HG03378 (cell line): ENCODE measurements around the gene SH3BP4.

Experiments
- ATAC-seq: cut with Tn5 transposase; IDR thresholded peaks from one replicate; pipeline ENCODE4 v1.9.1; 2021; ENCODE audit warnings: mild to moderate bottlenecking, moderate library complexity; ENCODE audit not compliant: unreplicated experiment

SH3BP4 gene

GRCh38 chr2:235037604-235038166 lies 85.9 kb downstream of the SH3BP4 start:
- no peak for ATAC-seq

DNA sequence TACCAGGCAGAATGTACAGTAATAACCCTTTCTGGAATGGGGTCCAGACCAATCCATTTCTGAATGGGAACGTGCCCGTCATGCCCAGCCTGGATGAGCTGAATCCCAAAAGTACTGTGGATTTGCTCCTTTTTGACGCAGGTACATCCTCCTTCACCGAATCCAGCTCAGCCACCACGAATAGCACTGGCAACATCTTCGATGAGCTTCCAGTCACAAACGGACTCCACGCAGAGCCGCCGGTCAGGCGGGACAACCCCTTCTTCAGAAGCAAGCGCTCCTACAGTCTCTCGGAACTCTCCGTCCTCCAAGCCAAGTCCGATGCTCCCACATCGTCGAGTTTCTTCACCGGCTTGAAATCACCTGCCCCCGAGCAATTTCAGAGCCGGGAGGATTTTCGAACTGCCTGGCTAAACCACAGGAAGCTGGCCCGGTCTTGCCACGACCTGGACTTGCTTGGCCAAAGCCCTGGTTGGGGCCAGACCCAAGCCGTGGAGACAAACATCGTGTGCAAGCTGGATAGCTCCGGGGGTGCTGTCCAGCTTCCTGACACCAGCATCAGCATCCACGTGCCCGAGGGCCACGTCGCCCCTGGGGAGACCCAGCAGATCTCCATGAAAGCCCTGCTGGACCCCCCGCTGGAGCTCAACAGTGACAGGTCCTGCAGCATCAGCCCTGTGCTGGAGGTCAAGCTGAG lies 89.6 kb downstream of the SH3BP4 start:
- ATAC-seq = no peak

GRCh38 chr2:235041918-235042575 lies 90.2 kb downstream of the SH3BP4 start:
- no peak for ATAC-seq

- no peak for ATAC-seq
These were observed 91.0 kb downstream of the SH3BP4 start for GRCh38 chr2:235042576-235043515.

DNA sequence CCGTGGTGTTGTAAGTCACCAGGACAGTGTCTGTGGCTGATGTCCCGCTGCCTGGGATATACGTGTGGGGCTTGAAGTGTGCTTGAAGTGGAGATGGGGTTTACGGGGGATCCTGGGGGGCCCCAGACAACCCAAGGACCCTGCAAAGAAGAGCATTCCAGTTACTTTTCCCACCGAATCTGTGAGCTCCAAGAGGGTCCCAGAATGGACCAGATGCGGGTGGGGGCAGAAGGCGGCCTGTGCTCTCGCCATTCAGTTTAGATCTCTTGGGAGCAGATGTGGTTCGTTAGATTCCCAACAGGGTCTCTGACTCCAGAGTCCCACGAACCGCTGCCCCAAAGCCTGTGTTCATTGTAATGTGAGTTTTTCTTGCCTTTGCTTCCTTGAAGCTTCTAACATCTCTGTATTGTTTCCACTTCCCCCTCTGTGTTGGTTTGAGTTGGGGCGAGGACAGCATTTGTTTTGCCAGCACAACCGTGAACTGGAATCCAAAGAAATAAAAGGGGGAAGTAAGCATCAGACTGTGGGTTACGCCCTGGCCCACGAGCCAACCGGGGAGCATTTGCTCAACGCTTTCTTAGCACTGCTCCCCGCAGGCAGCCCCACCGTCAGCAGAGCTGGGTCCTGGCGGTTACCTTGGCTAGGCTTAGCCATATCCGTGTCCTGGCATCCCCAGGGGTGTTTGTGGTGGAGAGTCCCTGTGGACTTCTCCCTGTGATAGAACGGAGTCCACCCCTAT lies 92.1 kb downstream of the SH3BP4 start:
- ATAC-seq = no peak

GRCh38 chr2:235044501-235045271 lies 92.9 kb downstream of the SH3BP4 start:
- ATAC-seq = no peak

- peak; percentile 49 for ATAC-seq
These were observed 93.6 kb downstream of the SH3BP4 start for GRCh38 chr2:235045336-235045972.

DNA sequence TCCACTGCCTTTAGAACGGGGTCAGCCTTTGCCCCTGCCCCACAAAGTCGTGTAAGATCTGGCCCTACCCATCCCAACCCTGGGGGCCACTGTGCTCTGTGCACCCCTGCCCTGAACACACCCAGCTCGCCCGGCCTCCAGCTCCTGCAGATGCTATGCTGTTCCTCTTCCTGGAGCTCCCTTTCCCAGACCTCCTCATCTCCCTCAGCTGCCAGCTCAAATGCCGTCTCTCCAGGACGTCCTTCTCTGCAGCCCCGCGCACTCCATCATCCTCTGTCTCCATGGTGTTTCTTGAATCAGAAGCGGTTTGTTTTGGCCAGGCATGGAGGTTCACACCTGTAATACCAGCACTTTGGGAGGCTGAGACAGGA lies 94.1 kb downstream of the SH3BP4 start:
- no peak for ATAC-seq

- no peak for ATAC-seq
These were observed 94.8 kb downstream of the SH3BP4 start for GRCh38 chr2:235046589-235046988.

- ATAC-seq = no peak
These were observed 95.6 kb downstream of the SH3BP4 start for GRCh38 chr2:235047171-235048160.

GRCh38 chr2:235048549-235048948 lies 96.7 kb downstream of the SH3BP4 start:
- ATAC-seq = no peak

DNA sequence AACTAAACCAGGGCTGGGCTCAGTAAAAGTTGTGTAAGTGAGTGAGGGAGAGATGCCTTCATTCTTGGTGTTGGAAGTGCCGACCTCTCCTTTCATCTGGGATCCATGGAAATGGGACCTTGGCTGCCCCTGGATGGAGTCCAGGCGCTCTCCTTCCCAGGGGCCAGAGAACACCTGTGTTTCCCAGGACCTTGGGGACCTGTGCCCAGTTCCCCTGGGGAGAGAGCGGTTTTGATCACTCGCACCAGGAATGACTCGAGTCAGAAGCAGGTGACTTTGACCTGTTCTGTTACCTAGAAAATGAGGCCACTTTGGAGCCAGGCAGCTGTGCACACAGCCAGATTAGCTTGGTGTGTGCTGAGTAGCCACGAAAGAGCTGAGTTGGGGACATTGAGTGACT lies 97.3 kb downstream of the SH3BP4 start:
- no peak for ATAC-seq

DNA sequence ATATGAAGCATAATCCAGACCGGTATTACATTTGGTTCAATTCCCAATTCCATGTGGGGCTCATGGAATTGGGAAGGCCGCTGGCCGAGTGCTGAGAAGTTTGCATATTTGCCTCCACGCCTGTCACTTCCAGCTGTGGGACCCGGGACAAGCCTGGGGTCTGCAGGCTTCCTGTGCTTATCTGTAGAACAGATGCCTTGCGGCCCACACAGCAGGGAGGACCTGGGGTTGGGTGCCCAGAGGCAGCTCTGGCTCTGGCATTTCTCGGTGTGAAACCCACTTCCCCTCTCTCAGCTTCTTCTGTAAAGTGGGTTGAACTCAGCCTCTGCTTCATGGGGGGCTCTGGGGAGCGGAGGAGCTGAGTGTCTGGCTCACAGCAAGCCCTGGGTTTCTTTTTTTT lies 97.9 kb downstream of the SH3BP4 start:
- no peak for ATAC-seq

DNA sequence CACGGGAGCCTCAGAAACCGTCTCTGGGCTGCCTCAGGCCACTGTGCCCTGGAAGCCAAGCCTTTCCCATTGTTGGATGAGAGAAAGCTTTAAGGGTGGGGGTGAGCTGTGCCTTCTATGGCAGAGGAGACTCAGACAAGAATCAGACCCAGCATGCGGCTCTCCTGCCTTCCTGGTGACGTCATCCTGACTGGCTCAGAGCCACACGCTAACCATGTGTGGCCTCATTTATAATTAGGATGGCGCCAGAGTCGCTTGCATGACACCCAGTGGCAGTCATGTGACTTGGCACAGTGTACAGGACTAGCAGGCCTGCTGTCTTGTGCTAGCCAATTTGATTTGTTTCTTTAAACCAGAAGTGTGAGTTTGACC lies 99.1 kb downstream of the SH3BP4 start:
- ATAC-seq = no peak

DNA sequence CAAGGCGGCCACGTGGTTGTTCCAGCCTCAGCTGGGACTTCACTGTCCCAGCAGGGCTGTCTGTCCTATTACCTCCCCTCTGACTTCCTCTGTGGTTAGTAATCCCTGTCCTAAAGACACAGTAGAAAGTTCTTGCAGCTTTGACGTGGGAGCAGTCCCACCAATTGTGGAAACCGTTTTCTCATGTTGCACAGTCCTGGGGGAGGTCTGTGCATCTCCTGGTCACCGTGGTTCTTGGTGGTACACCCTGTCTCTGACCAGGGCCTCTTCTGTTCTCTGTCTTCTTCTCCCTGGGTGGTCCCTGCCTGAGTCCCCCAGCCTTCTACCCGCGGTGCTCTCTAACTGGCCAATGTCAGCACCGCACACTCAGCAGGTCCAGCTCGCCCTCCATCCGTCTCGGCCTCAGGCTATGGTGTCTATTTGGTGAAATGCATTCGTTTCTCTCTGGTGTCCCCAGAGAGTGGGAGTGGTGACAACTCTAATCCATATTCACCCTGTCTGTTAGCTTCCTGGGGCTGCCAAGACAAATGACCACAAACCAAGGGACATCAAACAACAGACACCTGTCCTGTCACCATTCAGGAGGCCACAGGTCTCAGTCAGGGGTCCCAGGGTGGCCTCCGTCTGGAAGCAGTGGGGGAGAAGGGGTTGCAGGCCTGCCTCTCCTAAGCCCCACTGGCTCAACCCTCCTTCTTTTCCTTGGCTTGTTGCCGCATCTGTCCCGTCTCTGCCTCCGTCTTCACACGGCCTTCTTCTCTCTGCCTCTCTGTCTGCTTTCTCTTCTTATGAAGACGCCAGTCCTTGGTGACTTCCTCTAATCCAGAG lies 99.8 kb downstream of the SH3BP4 start:
- ATAC-seq = no peak

DNA sequence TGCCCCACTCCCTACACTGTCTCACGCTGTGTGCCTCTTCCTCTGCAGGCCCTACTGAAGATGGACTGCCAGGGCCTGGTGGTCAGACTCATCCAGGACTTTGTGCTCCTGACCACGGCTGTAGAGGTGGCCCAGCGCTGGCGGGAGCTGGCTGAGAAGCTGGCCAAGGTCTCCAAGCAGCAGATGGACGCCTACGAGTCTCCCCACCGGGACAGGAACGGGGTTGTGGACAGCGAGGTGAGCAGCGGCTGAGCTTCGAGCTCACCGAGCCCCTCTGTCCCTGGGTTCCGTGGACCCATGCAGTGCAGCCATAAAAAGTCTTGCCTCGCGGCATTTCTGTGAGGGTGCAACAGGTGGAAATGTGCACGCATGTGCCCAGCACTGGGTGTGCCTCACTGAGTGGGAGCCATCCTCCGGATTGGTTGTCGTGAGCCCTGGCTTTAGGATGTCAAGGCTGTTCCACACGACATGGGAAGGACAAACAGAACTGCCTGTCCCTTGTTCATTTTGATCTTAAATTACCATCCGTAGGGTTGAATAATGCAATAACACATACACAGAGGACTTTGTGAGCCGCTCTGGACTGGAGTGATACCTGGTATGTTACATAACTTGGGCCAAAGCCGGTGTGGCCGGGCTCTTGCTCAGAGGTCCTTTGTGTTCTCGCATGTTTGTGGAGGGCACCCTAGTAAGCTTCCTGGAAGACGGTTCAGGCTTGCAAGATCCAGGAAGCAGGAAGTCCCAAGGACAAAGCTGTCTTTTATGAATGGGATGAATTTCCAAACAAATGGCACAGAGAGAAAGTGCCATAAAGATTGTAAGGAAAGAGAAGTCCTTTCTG lies 100.9 kb downstream of the SH3BP4 start:
- no peak for ATAC-seq

DNA sequence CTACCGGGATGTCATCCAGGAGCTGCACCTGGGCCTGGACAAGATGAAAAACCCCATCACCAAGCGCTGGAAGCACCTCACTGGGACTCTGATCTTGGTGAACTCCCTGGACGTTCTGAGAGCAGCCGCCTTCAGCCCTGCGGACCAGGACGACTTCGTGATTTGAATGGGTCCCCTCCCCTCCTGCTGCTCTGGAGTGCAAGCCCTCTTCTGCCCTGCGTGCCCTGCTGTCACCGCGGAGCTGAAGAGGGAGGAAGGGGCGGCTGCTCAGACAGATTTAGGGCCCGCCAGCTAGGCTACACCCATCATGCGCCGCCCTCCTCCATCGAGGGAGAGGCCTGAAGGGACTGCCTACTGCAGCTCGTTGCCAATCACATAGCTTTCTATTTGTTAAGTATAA lies 101.8 kb downstream of the SH3BP4 start:
- ATAC-seq = no peak
